OCI-LY3 (cell line): ENCODE measurements around the gene NACAD.

Experiments used
- H2AFZ ChIP-seq: fragments of 200-600, 300-600 bp; shearing (Covaris generic); 2 replicates; pipeline ENCODE4 v1.6.0; 2014; ENCODE audit warnings: antibody characterized with exemption, low read depth, low read length
- H3K27ac ChIP-seq: fragments of 200-600, 300-600 bp; sonication (generic); 2 replicates; pipeline ENCODE4 v1.5.1; 2014; ENCODE audit warnings: mild to moderate bottlenecking, low read length, moderate library complexity, mixed read lengths
- H3K27me3 ChIP-seq: fragments of 200-600, 300-600 bp; sonication (generic); 2 replicates; pipeline ENCODE4 v1.6.1; 2014; ENCODE audit warnings: low read depth, low read length, mixed read lengths
- H3K36me3 ChIP-seq: fragments of 200-600, 300-600 bp; sonication (generic); replicated peaks from 2 replicates; pipeline ENCODE3; 2014; ENCODE audit warnings: low read depth, low read length, mixed read lengths
- H3K4me1 ChIP-seq: fragments of 300-600, 200-600 bp; sonication (generic); 2 replicates; pipeline ENCODE4 v1.6.1; 2014; ENCODE audit warnings: low read length, mixed read lengths
- H3K4me2 ChIP-seq: fragments of 200-600, 300-600 bp; sonication (generic); 2 replicates; pipeline ENCODE4 v1.6.1; 2014; ENCODE audit warnings: low read length, mixed read lengths
- H3K4me3 ChIP-seq: fragments of 300-600, 200-600 bp; sonication (generic); 2 replicates; pipeline ENCODE4 v1.5.1; 2014; ENCODE audit warnings: antibody characterized with exemption, mild to moderate bottlenecking, low read length, moderate library complexity
- H3K79me2 ChIP-seq: fragments of 300-600, 200-600 bp; shearing (Covaris generic); 2 replicates; pipeline ENCODE4 v1.6.1; 2014; ENCODE audit warnings: mild to moderate bottlenecking, low read length, mixed read lengths
- H3K9ac ChIP-seq: fragments of 300-600, 200-600 bp; shearing (Covaris generic); 2 replicates; pipeline ENCODE4 v1.6.0; 2014; ENCODE audit warnings: mild to moderate bottlenecking, low read length, moderate library complexity
- H3K9me3 ChIP-seq: fragments of 200-600, 300-600 bp; shearing (Covaris generic); 2 replicates; pipeline ENCODE4 v1.6.1; 2014; ENCODE audit warnings: low read length, mixed read lengths; ENCODE audit not compliant: insufficient read depth
- H4K20me1 ChIP-seq: fragments of 200-600, 300-600 bp; sonication (generic); 2 replicates; pipeline ENCODE4 v1.6.1; 2016; ENCODE audit warnings: low read length, mixed read lengths; ENCODE audit not compliant: insufficient read depth
- EZH2phosphoT487 ChIP-seq: fragments of 200-600 bp; shearing (Covaris generic); IDR thresholded peaks from 2 replicates; pipeline ENCODE4 v1.6.1; 2018; ENCODE audit warnings: antibody characterized with exemption, mixed run types, low read depth
- TF ChIP-seq, protein P1 (sequence below): fragments of 200-600, 300-600 bp; sonication (generic); IDR thresholded peaks from 2 replicates; pipeline ENCODE4 v1.5.1; 2014; ENCODE audit warnings: antibody characterized with exemption, low read length, low read depth

The NACAD gene

DNA sequence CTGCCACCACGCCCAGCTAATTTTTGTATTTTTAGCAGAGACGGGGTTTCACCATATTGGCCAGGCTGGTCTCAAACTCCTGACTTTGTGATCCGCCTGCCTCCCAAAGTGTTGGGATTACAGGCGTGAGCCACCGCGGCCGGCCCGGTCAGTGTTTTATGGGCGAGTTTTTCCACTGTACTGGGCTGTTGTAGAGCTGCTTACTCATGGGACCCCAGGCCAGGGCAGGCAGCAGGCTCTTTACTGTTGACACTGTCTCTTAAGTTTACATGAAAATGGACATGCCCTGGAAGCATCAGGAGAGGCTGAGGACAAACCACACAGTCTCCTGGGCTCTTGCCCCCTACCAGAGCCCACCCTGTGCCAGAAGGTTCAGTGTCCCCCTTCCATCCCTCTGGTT, 11.2 kb downstream of the NACAD start:
- Histone ChIP-seq H3K9me3 (no peaks in the 10 kb centered on the region), H2AFZ (no peak overlapping the region), H3K27me3 (no peaks in the 10 kb centered on the region), H3K36me3 (peaks cover 3% of the 10 kb centered on the region), H3K9ac (no peak overlapping the region), H3K4me2 (no peak overlapping the region), H3K79me2 (no peaks in the 10 kb centered on the region), H3K27ac (no peak overlapping the region), H4K20me1 (no peaks in the 10 kb centered on the region), H3K4me3 (no peak overlapping the region), H3K4me1 (no peaks in the 10 kb centered on the region)
- TF ChIP-seq EZH2phosphoT487 = no peak
- TF ChIP-seq, protein P1, sequence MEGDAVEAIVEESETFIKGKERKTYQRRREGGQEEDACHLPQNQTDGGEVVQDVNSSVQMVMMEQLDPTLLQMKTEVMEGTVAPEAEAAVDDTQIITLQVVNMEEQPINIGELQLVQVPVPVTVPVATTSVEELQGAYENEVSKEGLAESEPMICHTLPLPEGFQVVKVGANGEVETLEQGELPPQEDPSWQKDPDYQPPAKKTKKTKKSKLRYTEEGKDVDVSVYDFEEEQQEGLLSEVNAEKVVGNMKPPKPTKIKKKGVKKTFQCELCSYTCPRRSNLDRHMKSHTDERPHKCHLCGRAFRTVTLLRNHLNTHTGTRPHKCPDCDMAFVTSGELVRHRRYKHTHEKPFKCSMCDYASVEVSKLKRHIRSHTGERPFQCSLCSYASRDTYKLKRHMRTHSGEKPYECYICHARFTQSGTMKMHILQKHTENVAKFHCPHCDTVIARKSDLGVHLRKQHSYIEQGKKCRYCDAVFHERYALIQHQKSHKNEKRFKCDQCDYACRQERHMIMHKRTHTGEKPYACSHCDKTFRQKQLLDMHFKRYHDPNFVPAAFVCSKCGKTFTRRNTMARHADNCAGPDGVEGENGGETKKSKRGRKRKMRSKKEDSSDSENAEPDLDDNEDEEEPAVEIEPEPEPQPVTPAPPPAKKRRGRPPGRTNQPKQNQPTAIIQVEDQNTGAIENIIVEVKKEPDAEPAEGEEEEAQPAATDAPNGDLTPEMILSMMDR = no peak

DNA sequence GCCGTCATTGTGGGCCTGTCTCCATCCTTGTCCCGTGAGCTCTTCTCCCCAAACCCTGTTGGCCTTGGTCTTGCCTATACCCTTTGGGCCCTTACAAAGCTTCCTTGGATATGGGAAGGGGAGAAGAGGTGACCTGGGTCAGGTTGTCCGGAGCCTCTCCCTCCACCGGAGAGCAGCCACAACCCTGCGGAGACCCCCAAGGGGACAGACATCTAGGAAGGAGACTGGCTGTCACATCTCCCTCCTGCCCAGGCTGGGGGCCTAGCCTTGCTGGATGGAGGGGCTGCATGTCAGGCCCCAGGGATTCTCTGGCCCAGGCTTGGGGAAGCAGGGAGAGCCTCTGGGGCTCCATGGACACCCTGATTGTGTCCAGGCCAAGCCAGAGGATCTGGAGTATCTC, 11.8 kb downstream of the NACAD start:
- no peaks in the 10 kb centered on the region for H3K27me3 ChIP-seq
- H2AFZ ChIP-seq = no peak overlapping the region
- H3K36me3 ChIP-seq = peaks cover 3% of the 10 kb centered on the region
- H3K9ac ChIP-seq = no peak overlapping the region
- no peak overlapping the region for H3K4me2 ChIP-seq
- no peak overlapping the region for H3K4me3 ChIP-seq
- no peaks in the 10 kb centered on the region for H3K4me1 ChIP-seq
- H3K79me2 ChIP-seq = no peaks in the 10 kb centered on the region
- no peak overlapping the region for H3K27ac ChIP-seq
- TF ChIP-seq, protein P1 = no peak
- no peak for TF ChIP-seq EZH2phosphoT487
- H3K9me3 ChIP-seq = no peaks in the 10 kb centered on the region
- H4K20me1 ChIP-seq = no peaks in the 10 kb centered on the region

DNA sequence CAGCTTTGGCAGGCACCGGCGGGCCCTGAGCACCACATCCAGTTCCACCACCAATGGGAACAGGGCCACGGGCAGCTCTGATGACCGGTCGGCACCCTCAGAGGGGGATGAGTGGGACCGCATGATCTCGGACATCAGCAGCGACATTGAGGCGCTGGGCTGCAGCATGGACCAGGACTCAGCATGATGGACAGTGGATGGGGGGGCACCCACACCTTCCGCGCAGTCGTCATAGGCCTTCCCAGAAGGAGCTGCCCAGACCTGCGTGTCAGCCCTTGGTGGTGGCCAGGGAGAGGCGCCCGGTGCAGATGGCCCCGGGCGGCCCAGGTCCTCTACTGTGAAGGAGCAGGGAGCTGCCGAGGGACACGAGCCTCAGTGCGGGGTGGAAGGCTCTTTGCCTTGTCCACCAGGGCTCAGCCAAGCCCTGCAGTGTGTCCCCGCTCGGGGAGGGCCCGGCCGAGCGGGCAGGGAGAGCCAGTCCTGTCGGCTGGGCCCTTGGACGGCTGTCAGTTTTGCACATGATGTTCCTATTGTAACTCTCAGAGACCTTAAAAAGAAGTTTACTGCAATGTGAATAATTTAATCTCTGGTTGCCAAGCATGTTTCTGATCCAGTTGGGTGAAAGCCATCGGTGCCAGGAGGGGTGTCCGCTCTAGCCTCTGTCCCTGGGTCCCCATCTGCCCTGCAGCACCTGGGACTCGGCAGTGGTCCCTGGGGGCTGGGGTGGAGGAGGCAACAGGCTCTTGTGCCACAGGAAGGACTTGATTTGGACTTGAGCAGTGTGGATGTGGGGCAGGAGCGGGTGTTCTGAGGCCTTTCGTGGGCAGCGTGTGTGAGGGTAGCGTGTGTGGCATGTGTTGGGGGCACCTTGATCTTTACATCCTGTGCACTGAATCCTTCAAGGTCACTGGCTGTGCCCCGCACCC, 12.6 kb downstream of the NACAD start:
- Histone ChIP-seq H3K4me2 (no peak overlapping the region), H3K27ac (no peak overlapping the region), H2AFZ (no peak overlapping the region), H3K9ac (no peak overlapping the region), H3K4me1 (no peaks in the 10 kb centered on the region), H3K79me2 (no peaks in the 10 kb centered on the region), H3K9me3 (no peaks in the 10 kb centered on the region), H3K27me3 (no peaks in the 10 kb centered on the region), H3K36me3 (peaks cover 3% of the 10 kb centered on the region), H4K20me1 (no peaks in the 10 kb centered on the region), H3K4me3 (no peak overlapping the region)
- TF ChIP-seq EZH2phosphoT487 = no peak
- TF ChIP-seq, protein P1 = no peak

DNA sequence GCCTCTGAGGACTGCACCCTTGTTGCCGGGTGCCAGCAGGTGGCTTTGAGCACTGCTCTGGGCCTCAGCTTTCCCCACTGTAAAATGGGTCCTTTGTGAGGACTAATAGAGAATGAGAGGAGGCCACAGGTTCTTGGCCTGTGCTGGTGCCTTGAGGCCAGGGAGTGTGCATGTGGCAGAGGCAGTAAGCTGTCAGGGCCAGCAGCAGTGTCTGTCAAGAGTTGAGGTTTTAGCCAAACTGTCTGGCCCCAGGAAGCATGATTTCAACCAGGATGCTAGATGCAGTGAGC, 13.5 kb downstream of the NACAD start:
- Histone ChIP-seq H3K27ac (no peak overlapping the region), H3K4me3 (no peak overlapping the region), H3K4me1 (no peaks in the 10 kb centered on the region), H2AFZ (no peak overlapping the region), H3K9ac (no peak overlapping the region), H4K20me1 (no peaks in the 10 kb centered on the region), H3K4me2 (no peak overlapping the region), H3K79me2 (no peaks in the 10 kb centered on the region), H3K36me3 (peaks cover 3% of the 10 kb centered on the region), H3K27me3 (no peaks in the 10 kb centered on the region), H3K9me3 (no peaks in the 10 kb centered on the region)
- no peak for TF ChIP-seq EZH2phosphoT487
- TF ChIP-seq, protein P1 = no peak
